Testis (tissue), 3 donors: Measurements from ENCODE around the gene PLCB1. TPM values are rescaled to one million over a fixed set of nuclear protein-coding genes. Genes with fewer than 3 reads are reported as not detected.

ENCODE experiments used
- DNase-seq: peaks from one replicate; pipeline ENCODE4 v3.0.0-alpha.2; 2019
- H3K27ac ChIP-seq, 2 donors: fragments of 200-600 bp; sonication (generic); one replicate each; pipeline ENCODE4 v1.5.1; 2019
- H3K27me3 ChIP-seq: fragments of 200-600 bp; sonication (generic); one replicate; pipeline ENCODE4 v1.5.1; 2019
- H3K36me3 ChIP-seq: fragments of 200-600 bp; sonication (generic); one replicate; pipeline ENCODE4 v1.5.1; 2017; ENCODE audit warnings: low read depth; ENCODE audit errors: missing control alignments
- H3K4me1 ChIP-seq: fragments of 200-600 bp; sonication (generic); one replicate; pipeline ENCODE4 v1.5.1; 2019
- H3K4me3 ChIP-seq, 2 donors: fragments of 200-600 bp; sonication (generic); one replicate each; pipeline ENCODE4 v1.5.1; 2017 to 2019
- H3K9me3 ChIP-seq: fragments of 200-600 bp; sonication (generic); one replicate; pipeline ENCODE4 v1.5.1; 2017
- CTCF ChIP-seq, 3 experiments: fragments of 450-650 bp in 2 of 3; fragments of 200-600 bp in 1 of 3; sonication (generic) in 1 of 3; IDR thresholded peaks; one replicate each; pipeline ENCODE4 v1.5.1; 2016 to 2019; ENCODE audit warnings: antibody characterized with exemption in 3 of 3, mild to moderate bottlenecking in 2 of 3, moderate library complexity in 1 of 3
- POLR2A ChIP-seq: fragments of 450-650 bp; IDR thresholded peaks from one replicate; pipeline ENCODE4 v1.6.1; 2017; ENCODE audit warnings: antibody characterized with exemption, mild to moderate bottlenecking, moderate library complexity
- WGBS, 2 donors: methylation state at CpG; one replicate each; pipeline ENCODE4 v1.1.5; 2018; 5-methylcytosine and 5-hydroxymethylcytosine counted together
- intact Hi-C: fragments of 100-400 bp; cut with DNase I; formaldehyde crosslinking; loops from one replicate; pipeline ENCODE4 v1.15.1; 2023; ENCODE audit warnings: low total_unique reads
- polyA plus RNA-seq: library from polyadenylated mRNA; stranded (reverse); fragments of 350-450 nt; fragmentation: Illumina TruSeq; extraction: RNeasy Lipid Tissue Mini Kit (QIAGEN cat#74804); gene quantifications from one replicate; pipeline ENCODE4 v1.2.3, GENCODE V29; 2014; ENCODE audit warnings: low read depth, low replicate concordance; ENCODE audit not compliant: insufficient read depth
- total RNA-seq, 2 donors: library from RNA; depleted of rRNA; stranded (reverse); fragments of >200 nt; gene quantifications; one replicate each; pipeline ENCODE4 v1.2.3, GENCODE V29; 2016

Gene PLCB1
- total and polyA plus RNA-seq, 3 donors from 2014 or later = 3.1 to 9.8 (median 8.2) TPM

DNA sequence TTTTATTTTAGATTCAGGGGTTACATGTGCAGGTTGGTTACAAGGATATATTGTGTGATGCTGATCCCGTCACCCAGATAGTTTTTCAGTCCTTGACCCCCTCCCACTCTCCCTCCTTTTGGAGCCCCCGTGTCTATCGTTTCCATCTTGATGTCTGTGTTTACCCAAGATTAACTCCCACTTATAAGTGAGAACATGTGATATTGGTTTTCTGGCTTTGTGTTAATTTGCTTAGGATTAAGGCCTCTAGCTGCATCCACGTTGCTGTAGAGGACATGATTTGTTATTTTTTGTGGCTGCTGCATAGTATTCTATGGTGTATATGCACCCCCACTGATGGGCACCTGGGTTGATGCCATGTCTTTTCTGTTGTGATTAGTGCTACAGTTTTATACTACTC lies 178.6 kb downstream of the PLCB1 start:
- no peak for TF ChIP-seq CTCF (IDR thresholded peaks at IDR 0.05)
- TF ChIP-seq POLR2A = no peak
- Histone ChIP-seq H3K27me3 (no peaks in the 10 kb centered on the region), H3K27ac (no peak overlapping the region), H3K4me1 (no peaks in the 10 kb centered on the region), H3K4me3 (no peak overlapping the region), H3K36me3 (no peaks in the 10 kb centered on the region), H3K9me3 (no peaks in the 10 kb centered on the region)
- intact Hi-C loops = no loop called here
- WGBS, 2 donors = 56 to 67% methylated on average over 4 of the region's 4 CpGs
- DNase-seq = no peak

GRCh38 chr20:8313073-8313472 lies 181.0 kb downstream of the PLCB1 start:
- no peaks in the 10 kb centered on the region for H3K9me3 ChIP-seq
- TF ChIP-seq CTCF (IDR thresholded peaks at IDR 0.05) = no peak
- no peak for TF ChIP-seq POLR2A
- H3K4me1 ChIP-seq = no peaks in the 10 kb centered on the region
- no peak overlapping the region for H3K27ac ChIP-seq
- no peaks in the 10 kb centered on the region for H3K27me3 ChIP-seq
- DNase-seq = no peak
- no peaks in the 10 kb centered on the region for H3K36me3 ChIP-seq
- intact Hi-C loops = no loop called here
- 96 to 100% methylated on average over 1 of the region's 1 CpG for WGBS, 2 donors
- no peak overlapping the region for H3K4me3 ChIP-seq

- DNase-seq = no peak
- no peak overlapping the region for H3K4me3 ChIP-seq
- no peaks in the 10 kb centered on the region for H3K36me3 ChIP-seq
- no peaks in the 10 kb centered on the region for H3K9me3 ChIP-seq
- no peaks in the 10 kb centered on the region for H3K27me3 ChIP-seq
- 93 to 96% methylated on average over 10 of the region's 10 CpGs for WGBS, 2 donors
- intact Hi-C loops = no loop called here
- TF ChIP-seq POLR2A (no peak), CTCF (IDR thresholded peaks at IDR 0.05) (no peak)
- H3K4me1 ChIP-seq = no peaks in the 10 kb centered on the region
- H3K27ac ChIP-seq = no peak overlapping the region
These were observed 183.8 kb downstream of the PLCB1 start for GRCh38 chr20:8315639-8316573.

- no peak for TF ChIP-seq CTCF (IDR thresholded peaks at IDR 0.05)
- TF ChIP-seq POLR2A = no peak
- Histone ChIP-seq H3K4me1 (no peaks in the 10 kb centered on the region), H3K9me3 (no peaks in the 10 kb centered on the region), H3K36me3 (no peaks in the 10 kb centered on the region), H3K27me3 (no peaks in the 10 kb centered on the region), H3K27ac (no peak overlapping the region), H3K4me3 (no peak overlapping the region)
- DNase-seq = no peak
- intact Hi-C loops = no loop called here
- WGBS, 2 donors = 100% methylated on average over 1 of the region's 1 CpG
These were observed 185.4 kb downstream of the PLCB1 start for GRCh38 chr20:8317448-8317847.
